CD4-positive, alpha-beta T cell (primary cell): ENCODE data around the gene NKX1-2. TPM values are rescaled to one million over a fixed set of nuclear protein-coding genes. Genes with fewer than 3 reads are reported as not detected.

Experiments used
- ATAC-seq: fragments of 200-7000 bp; cut with Tn5 transposase; one replicate; pipeline ENCODE4 v1.10.0; 2022; ENCODE audit warnings: mild to moderate bottlenecking; ENCODE audit not compliant: poor library complexity
- CTCF ChIA-PET: fragments of 350-600 bp; sonication (Branson Sonifier 250); formaldehyde crosslinking; loops from one replicate; lab custom pipeline; 2021; ENCODE audit warnings: antibody characterized with exemption, inconsistent platforms; lab: Charles Lee
- POLR2A ChIA-PET: fragments of 350-600 bp; sonication (Branson Sonifier 250); formaldehyde crosslinking; loops from one replicate; lab custom pipeline; 2021; ENCODE audit warnings: antibody characterized with exemption, inconsistent platforms; lab: Charles Lee
- DNase-seq, 14 experiments: peaks; one replicate each; pipeline ENCODE4 v3.0.0-alpha.2; 2013 to 2020; ENCODE audit warnings: mixed read lengths in 2 of 14
- H3K27ac ChIP-seq, 2 donors: one replicate each; pipeline versions ENCODE4 v1.5.1 to v1.7.0; 2013; ENCODE audit warnings: low read length in 2 of 2, low read depth in 1 of 2, mild to moderate bottlenecking in 1 of 2
- H3K27me3 ChIP-seq, 2 experiments: 1 replicate in 1 of 2; 2 replicates in 1 of 2; pipeline versions ENCODE4 v1.6.1 to v1.7.0; 2013; ENCODE audit warnings: low read length in 2 of 2, control low read depth in 1 of 2, mild to moderate bottlenecking in 1 of 2, moderate library complexity in 1 of 2; ENCODE audit not compliant: insufficient read depth in 2 of 2, control insufficient read depth in 1 of 2
- H3K36me3 ChIP-seq: one replicate; pipeline ENCODE4 v1.6.1; 2013; ENCODE audit warnings: low read length, control low read depth; ENCODE audit not compliant: insufficient read depth
- H3K4me1 ChIP-seq: one replicate; pipeline ENCODE4 v1.6.1; 2013; ENCODE audit warnings: low read length, control low read depth; ENCODE audit not compliant: insufficient read depth
- H3K4me3 ChIP-seq: one replicate; pipeline ENCODE4 v1.5.1; 2013; ENCODE audit warnings: mild to moderate bottlenecking, low read length, moderate library complexity
- H3K9me3 ChIP-seq, 2 experiments: 1 replicate in 1 of 2; 2 replicates in 1 of 2; pipeline versions ENCODE4 v1.6.1 to v1.7.0; 2013; ENCODE audit warnings: low read length in 2 of 2, mild to moderate bottlenecking in 2 of 2, control low read depth in 1 of 2, moderate library complexity in 1 of 2; ENCODE audit not compliant: control insufficient read depth in 1 of 2, insufficient read depth in 1 of 2
- H3K27ac Mint-ChIP-seq: one replicate; pipeline ENCODE4 v1.8.0; 2020; ENCODE audit warnings: mixed read lengths
- H3K27me3 Mint-ChIP-seq: one replicate; pipeline ENCODE4 v1.8.0; 2021; ENCODE audit warnings: mixed read lengths
- H3K36me3 Mint-ChIP-seq: one replicate; pipeline ENCODE4 v1.8.0; 2021; ENCODE audit warnings: low read depth, mixed read lengths
- H3K4me1 Mint-ChIP-seq: one replicate; pipeline ENCODE4 v1.8.0; 2021; ENCODE audit warnings: low read depth, mixed read lengths
- H3K4me3 Mint-ChIP-seq: one replicate; pipeline ENCODE4 v1.8.0; 2020; ENCODE audit warnings: mild to moderate bottlenecking, mixed read lengths
- H3K9me3 Mint-ChIP-seq: one replicate; pipeline ENCODE4 v1.8.0; 2020; ENCODE audit warnings: mixed read lengths
- CTCF ChIP-seq: fragments of 200-600 bp; IDR thresholded peaks from one replicate; pipeline ENCODE4 v1.8.0; 2022; ENCODE audit warnings: antibody characterized with exemption, mild to moderate bottlenecking
- intact Hi-C, 2 experiments: fragments of 100-400 bp; cut with DNase I in 1 of 2; cut with micrococcal nuclease in 1 of 2; formaldehyde crosslinking; loops; one replicate each; pipeline versions ENCODE4 v1.15.1 to v1.9.0; 2023 to 2025; cut with DNase I, micrococcal nuclease
- total RNA-seq, 174 experiments: library from RNA in 2 of 174; stranded (reverse) in 2 of 174; gene quantifications; one replicate each; pipeline ENCODE4 v1.2.3 and lab custom pipeline; 2021 to 2026

The NKX1-2 gene
- total RNA-seq, 2 experiments from 2014 or later: not detected

GRCh38 chr10:124467165-124467564, 17.3 kb upstream of the NKX1-2 start:
- Histone ChIP-seq H3K27ac (no peak overlapping the region), H3K27me3 (no peaks in the 10 kb centered on the region), H3K4me1 (peaks cover 28% of the 10 kb centered on the region), H3K36me3 (no peaks in the 10 kb centered on the region), H3K9me3 (no peaks in the 10 kb centered on the region), H3K4me3 (no peak overlapping the region)
- ATAC-seq: no peak
- ChIA-PET CTCF (interaction anchor here (1.8 kb wide), 1 partner anchor 64 kb away, joined by 5 read pairs; no protein-coding TSS in a partner anchor), POLR2A (no interaction called here)
- intact Hi-C loops: no loop called here
- DNase-seq: no peak
- peaks cover 27% of the 10 kb centered on the region for H3K4me1 Mint-ChIP-seq
- no peaks in the 10 kb centered on the region for H3K27me3 Mint-ChIP-seq
- no peak for TF ChIP-seq CTCF
- H3K36me3 Mint-ChIP-seq: peaks cover 15% of the 10 kb centered on the region
- no peaks in the 10 kb centered on the region for H3K9me3 Mint-ChIP-seq
- no peak overlapping the region for H3K4me3 Mint-ChIP-seq
- no peak overlapping the region for H3K27ac Mint-ChIP-seq

GRCh38 chr10:124465777-124466488, 16.1 kb upstream of the NKX1-2 start:
- no peaks in the 10 kb centered on the region for H3K9me3 ChIP-seq
- Mint-ChIP-seq H3K27ac (peak overlapping the region; percentile 89), H3K9me3 (no peaks in the 10 kb centered on the region), H3K4me1 (peaks cover 32% of the 10 kb centered on the region), H3K27me3 (no peaks in the 10 kb centered on the region), H3K36me3 (peaks cover 12% of the 10 kb centered on the region), H3K4me3 (no peak overlapping the region)
- no peaks in the 10 kb centered on the region for H3K27me3 ChIP-seq
- H3K36me3 ChIP-seq: no peaks in the 10 kb centered on the region
- POLR2A ChIA-PET: no interaction called here
- H3K4me3 ChIP-seq: no peak overlapping the region
- DNase-seq (no peak), ATAC-seq (no peak)
- no peak overlapping the region for H3K27ac ChIP-seq
- TF ChIP-seq CTCF: no peak
- intact Hi-C loops: no loop called here
- peaks cover 36% of the 10 kb centered on the region for H3K4me1 ChIP-seq
- CTCF ChIA-PET: no interaction called here

- DNase-seq: peak in 4 of 14 experiments; percentile 28 to 40 (median 32)
- H3K27me3 Mint-ChIP-seq: no peaks in the 10 kb centered on the region
- Histone ChIP-seq H3K27ac (peak overlapping the region in 1 of 2 donors; percentile 10), H3K27me3 (no peaks in the 10 kb centered on the region), H3K36me3 (no peaks in the 10 kb centered on the region), H3K9me3 (no peaks in the 10 kb centered on the region), H3K4me3 (no peak overlapping the region), H3K4me1 (peaks cover 36% of the 10 kb centered on the region)
- peak overlapping the region; percentile 85 for H3K4me3 Mint-ChIP-seq
- H3K27ac Mint-ChIP-seq: peak overlapping the region; percentile 89
- no peaks in the 10 kb centered on the region for H3K9me3 Mint-ChIP-seq
- ChIA-PET POLR2A (no interaction called here), CTCF (no interaction called here)
- ATAC-seq: no peak
- H3K4me1 Mint-ChIP-seq: peaks cover 32% of the 10 kb centered on the region
- H3K36me3 Mint-ChIP-seq: peaks cover 5% of the 10 kb centered on the region
- TF ChIP-seq CTCF: no peak
- intact Hi-C loops: no loop called here
Observed at GRCh38 chr10:124465003-124465776, 15.4 kb upstream of the NKX1-2 start.
